OCI-LY1 (cell line): ENCODE results near the gene QRFPR.
"Not testable (repeated sequence)": the region's sequence is repeated elsewhere in the genome, so short reads cannot be mapped to it uniquely, and the experiment has no call there.

ENCODE experiments used
- H2AFZ ChIP-seq: fragments of 200-600 bp; sonication (generic), shearing (Covaris generic); 2 replicates; pipeline ENCODE4 v1.6.0; 2014; ENCODE audit warnings: antibody characterized with exemption, mild to moderate bottlenecking, low read length
- H3F3A ChIP-seq: fragments of 200-600 bp; sonication (generic), shearing (Covaris generic); 2 replicates; pipeline ENCODE4 v1.6.0; 2014; ENCODE audit warnings: mild to moderate bottlenecking, antibody characterized with exemption, low read length, moderate library complexity; ENCODE audit not compliant: insufficient read depth
- H3K27ac ChIP-seq: fragments of 200-600 bp; sonication (generic); 2 replicates; pipeline ENCODE4 v1.5.1; 2014; ENCODE audit warnings: low read length, mixed run types, mild to moderate bottlenecking, low read depth; ENCODE audit not compliant: poor library complexity, severe bottlenecking
- H3K27me3 ChIP-seq: fragments of 200-600 bp; sonication (generic); 2 replicates; pipeline ENCODE4 v1.6.0; 2014; ENCODE audit warnings: antibody characterized with exemption, mild to moderate bottlenecking, low read length, moderate library complexity; ENCODE audit not compliant: insufficient read depth
- H3K36me3 ChIP-seq: fragments of 200-600 bp; sonication (generic); 2 replicates; pipeline ENCODE4 v1.6.1; 2014; ENCODE audit warnings: mild to moderate bottlenecking, antibody characterized with exemption, low read length, moderate library complexity, mixed read lengths; ENCODE audit not compliant: insufficient read depth
- H3K4me1 ChIP-seq: fragments of 200-600 bp; sonication (generic); 2 replicates; pipeline ENCODE4 v1.5.1; 2014; ENCODE audit warnings: mild to moderate bottlenecking, low read length, moderate library complexity; ENCODE audit not compliant: insufficient read depth, severe bottlenecking
- H3K4me2 ChIP-seq: fragments of 200-600 bp; sonication (generic), shearing (Covaris generic); 2 replicates; pipeline ENCODE4 v1.6.1; 2014; ENCODE audit warnings: low read length
- H3K4me3 ChIP-seq: fragments of 200-600 bp; sonication (generic); 2 replicates; pipeline ENCODE4 v1.5.1; 2014; ENCODE audit warnings: low read length, low read depth, mild to moderate bottlenecking, mixed read lengths; ENCODE audit not compliant: poor library complexity, severe bottlenecking
- H3K79me2 ChIP-seq: fragments of 200-600 bp; shearing (Covaris generic); 2 replicates; pipeline ENCODE4 v1.6.1; 2016; ENCODE audit warnings: mixed run types, low read length, mixed read lengths; ENCODE audit not compliant: insufficient read depth
- H3K9ac ChIP-seq: fragments of 200-600 bp; sonication (generic), shearing (Covaris generic); 2 replicates; pipeline ENCODE4 v1.6.1; 2014; ENCODE audit warnings: mild to moderate bottlenecking, low read length, mixed read lengths
- H3K9me2 ChIP-seq: fragments of 200-600 bp; sonication (generic), shearing (Covaris generic); 2 replicates; pipeline ENCODE4 v1.6.1; 2014; ENCODE audit warnings: low read depth, mild to moderate bottlenecking, low read length, mixed read lengths
- H3K9me3 ChIP-seq: fragments of 200-600 bp; shearing (Covaris generic); 2 replicates; pipeline ENCODE4 v1.6.1; 2014; ENCODE audit warnings: low read length, mixed read lengths
- H4K20me1 ChIP-seq: fragments of 200-600 bp; sonication (generic), shearing (Covaris generic); 2 replicates; pipeline ENCODE4 v1.6.0; 2016; ENCODE audit warnings: mild to moderate bottlenecking, low read length; ENCODE audit not compliant: insufficient read depth
- CTCF ChIP-seq: fragments of 200-600 bp; sonication (generic), shearing (Covaris generic); IDR thresholded peaks from 2 replicates; pipeline ENCODE4 v1.5.1; 2017; ENCODE audit warnings: mild to moderate bottlenecking, antibody characterized with exemption, low read length, moderate library complexity, mixed read lengths
- EZH2 ChIP-seq: fragments of 200-600 bp; sonication (generic), shearing (Covaris generic); IDR thresholded peaks from 2 replicates; pipeline ENCODE4 v1.8.0; 2017; ENCODE audit warnings: borderline replicate concordance, mixed run types, mild to moderate bottlenecking, antibody characterized with exemption, low read length, moderate library complexity, mixed read lengths

The QRFPR gene

GRCh38 chr4:121324331-121324730, 56.5 kb downstream of the QRFPR start:
- Histone ChIP-seq H3K4me1 (no peaks in the 10 kb centered on the region), H3K27ac (no peak overlapping the region), H3K36me3 (no peaks in the 10 kb centered on the region), H2AFZ (no peak overlapping the region), H4K20me1 (no peaks in the 10 kb centered on the region), H3K9me2 (no peaks in the 10 kb centered on the region), H3K27me3 (no peaks in the 10 kb centered on the region), H3F3A (no peaks in the 10 kb centered on the region), H3K79me2 (no peaks in the 10 kb centered on the region), H3K4me3 (no peak overlapping the region), H3K4me2 (no peak overlapping the region), H3K9ac (no peak overlapping the region), H3K9me3 (no peaks in the 10 kb centered on the region)
- TF ChIP-seq CTCF (no peak), EZH2 (no peak)

DNA sequence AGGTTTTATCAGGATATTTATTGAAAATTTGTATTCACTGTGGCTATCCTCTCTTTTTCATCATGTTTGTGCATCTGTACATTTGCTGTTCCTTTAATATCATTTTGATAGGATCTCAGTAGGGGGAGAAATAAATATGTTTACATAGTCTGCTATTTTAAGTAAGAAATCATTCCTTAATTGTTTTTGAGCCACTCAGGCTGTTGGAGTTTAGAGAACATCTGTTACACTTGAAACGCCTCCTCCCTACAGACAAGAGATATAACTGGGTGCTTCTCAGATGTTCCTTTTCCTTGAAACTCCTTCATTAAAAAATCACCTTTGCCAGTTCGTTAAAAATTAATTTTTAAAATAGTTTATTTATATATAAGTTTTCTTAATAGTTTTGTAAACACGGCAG, 59.4 kb downstream of the QRFPR start:
- Histone ChIP-seq H3K9ac (no peak overlapping the region), H3F3A (no peaks in the 10 kb centered on the region), H3K4me2 (no peak overlapping the region), H2AFZ (no peak overlapping the region), H3K27ac (no peak overlapping the region), H3K9me3 (no peaks in the 10 kb centered on the region), H3K36me3 (no peaks in the 10 kb centered on the region), H3K4me3 (no peak overlapping the region), H3K27me3 (no peaks in the 10 kb centered on the region), H4K20me1 (no peaks in the 10 kb centered on the region), H3K9me2 (no peaks in the 10 kb centered on the region), H3K4me1 (no peaks in the 10 kb centered on the region), H3K79me2 (no peaks in the 10 kb centered on the region)
- TF ChIP-seq CTCF (no peak), EZH2 (no peak)

DNA sequence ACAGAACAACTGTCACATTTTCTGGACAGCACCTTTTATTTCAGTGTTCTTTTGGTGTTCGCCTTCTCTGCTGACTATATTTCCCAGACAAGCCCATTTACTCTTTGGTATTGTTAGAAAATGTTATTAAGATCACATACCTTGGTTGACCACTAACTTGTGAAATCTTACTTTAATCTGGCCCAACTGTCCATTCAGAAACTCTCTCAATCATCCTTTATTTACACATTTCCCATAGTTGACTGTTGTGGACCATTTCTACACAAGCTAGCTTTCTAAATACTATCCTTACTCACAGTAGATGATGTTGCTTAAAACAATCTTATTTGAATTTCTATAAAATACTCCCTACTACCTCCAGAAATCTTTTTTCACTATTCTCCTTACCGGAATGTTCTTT, 64.7 kb downstream of the QRFPR start:
- no peaks in the 10 kb centered on the region for H3K79me2 ChIP-seq
- H3K27ac ChIP-seq = no peak overlapping the region
- H3K4me3 ChIP-seq = no peak overlapping the region

DNA sequence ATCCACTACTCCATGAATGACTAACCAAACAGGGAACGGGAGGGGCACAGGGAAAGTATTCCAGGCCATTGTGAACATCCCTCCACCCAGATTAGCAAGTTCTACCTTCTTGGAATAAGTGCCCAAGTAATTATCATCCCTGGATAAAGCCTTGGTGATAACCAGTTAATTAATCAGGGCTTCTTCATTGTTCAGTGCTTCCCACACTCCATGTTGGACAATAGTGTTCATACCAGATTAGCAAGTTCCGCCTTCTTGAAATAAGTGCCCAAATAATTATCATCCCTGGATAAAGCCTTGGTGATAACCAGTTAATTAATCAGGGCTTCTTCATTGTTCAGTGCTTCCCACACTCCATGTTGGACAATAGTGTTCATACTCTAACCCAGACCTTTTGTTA, 67.4 kb downstream of the QRFPR start:
- not testable (repeated sequence) for H2AFZ ChIP-seq, H3K4me3 ChIP-seq, H3K36me3 ChIP-seq, H3K9me2 ChIP-seq, H3K9me3 ChIP-seq, H4K20me1 ChIP-seq, H3K27ac ChIP-seq, H3F3A ChIP-seq, H3K4me1 ChIP-seq, H3K27me3 ChIP-seq, H3K9ac ChIP-seq, H3K4me2 ChIP-seq, H3K79me2 ChIP-seq

More for the DNA sequence above, 64.7 kb downstream of the QRFPR start:
- Histone ChIP-seq H3K9me2 (no peaks in the 10 kb centered on the region), H3K4me2 (no peak overlapping the region), H3K36me3 (no peaks in the 10 kb centered on the region), H3K9ac (no peak overlapping the region), H3K9me3 (no peaks in the 10 kb centered on the region), H3K4me1 (no peaks in the 10 kb centered on the region), H4K20me1 (no peaks in the 10 kb centered on the region), H3F3A (no peaks in the 10 kb centered on the region), H2AFZ (no peak overlapping the region), H3K27me3 (no peaks in the 10 kb centered on the region)
- TF ChIP-seq CTCF (no peak), EZH2 (no peak)
